ENCODE results near the gene PALM2AKAP2.

PALM2AKAP2 gene

GRCh38 chr9:109771796-109772531 lies 8.0 kb upstream of the PALM2AKAP2 start:
- DNase-seq (ENCODE audit: low read depth) = no peak

GRCh38 chr9:109775516-109775915 lies 4.5 kb upstream of the PALM2AKAP2 start:
- no peak for DNase-seq (ENCODE audit: low read depth)

- DNase-seq (ENCODE audit: low read depth) = no peak
Observed at GRCh38 chr9:109776391-109776790, 3.6 kb upstream of the PALM2AKAP2 start.

- DNase-seq (ENCODE audit: low read depth) = no peak
Observed at GRCh38 chr9:109780453-109781033, 545 bp downstream of the PALM2AKAP2 start.

- no peak for DNase-seq (ENCODE audit: low read depth)
Observed at GRCh38 chr9:109781086-109781485, 1.1 kb downstream of the PALM2AKAP2 start.

GRCh38 chr9:109781541-109782197 lies 1.7 kb downstream of the PALM2AKAP2 start:
- no peak for DNase-seq (ENCODE audit: low read depth)

- no peak for DNase-seq (ENCODE audit: low read depth)
Observed at GRCh38 chr9:109787735-109788134, 7.7 kb downstream of the PALM2AKAP2 start.

GRCh38 chr9:109789556-109789955 lies 9.6 kb downstream of the PALM2AKAP2 start:
- DNase-seq (ENCODE audit: low read depth) = no peak

- no peak for DNase-seq (ENCODE audit: low read depth)
Observed at GRCh38 chr9:109789971-109790370, 10.0 kb downstream of the PALM2AKAP2 start.

GRCh38 chr9:109791003-109791677 lies 11.1 kb downstream of the PALM2AKAP2 start:
- DNase-seq (ENCODE audit: low read depth) = no peak

GRCh38 chr9:109791747-109792146 lies 11.7 kb downstream of the PALM2AKAP2 start:
- no peak for DNase-seq (ENCODE audit: low read depth)

GRCh38 chr9:109792951-109793546 lies 13.1 kb downstream of the PALM2AKAP2 start:
- DNase-seq (ENCODE audit: low read depth) = no peak

- DNase-seq (ENCODE audit: low read depth) = no peak
Observed at GRCh38 chr9:109793921-109794320, 13.9 kb downstream of the PALM2AKAP2 start.

- DNase-seq (ENCODE audit: low read depth) = no peak
Observed at GRCh38 chr9:109794361-109795012, 14.5 kb downstream of the PALM2AKAP2 start.

GRCh38 chr9:109795613-109796012 lies 15.6 kb downstream of the PALM2AKAP2 start:
- DNase-seq (ENCODE audit: low read depth) = no peak

GRCh38 chr9:109796078-109796477 lies 16.1 kb downstream of the PALM2AKAP2 start:
- DNase-seq (ENCODE audit: low read depth) = no peak

GRCh38 chr9:109797006-109797405 lies 17.0 kb downstream of the PALM2AKAP2 start:
- no peak for DNase-seq (ENCODE audit: low read depth)

GRCh38 chr9:109797509-109797908 lies 17.5 kb downstream of the PALM2AKAP2 start:
- DNase-seq (ENCODE audit: low read depth) = no peak

- DNase-seq (ENCODE audit: low read depth) = no peak
Observed at GRCh38 chr9:109799141-109799540, 19.1 kb downstream of the PALM2AKAP2 start.

- no peak for DNase-seq (ENCODE audit: low read depth)
Observed at GRCh38 chr9:109799792-109800191, 19.8 kb downstream of the PALM2AKAP2 start.

- no peak for DNase-seq (ENCODE audit: low read depth)
Observed at GRCh38 chr9:109801484-109801883, 21.5 kb downstream of the PALM2AKAP2 start.

GRCh38 chr9:109802491-109802890 lies 22.5 kb downstream of the PALM2AKAP2 start:
- no peak for DNase-seq (ENCODE audit: low read depth)

All from T follicular helper cell (primary cell).